OCI-LY7 (cell line): Measurements from ENCODE around the gene DPPA2.

Experiments
- EZH2phosphoT487 ChIP-seq: fragments of 200-600 bp; sonication (generic); IDR thresholded peaks from 2 replicates; pipeline ENCODE4 v1.6.1; 2018; ENCODE audit warnings: low read depth, borderline replicate concordance, mild to moderate bottlenecking, mixed run types, antibody characterized with exemption, low read length, moderate library complexity, mixed read lengths
- TF ChIP-seq, protein P1 (sequence below): fragments of 200-600 bp; sonication (generic); conservative IDR thresholded peaks from 2 replicates; pipeline ENCODE4 v1.5.1; 2014; ENCODE audit warnings: mild to moderate bottlenecking, antibody characterized with exemption, low read length, moderate library complexity, mixed read lengths

DNA sequence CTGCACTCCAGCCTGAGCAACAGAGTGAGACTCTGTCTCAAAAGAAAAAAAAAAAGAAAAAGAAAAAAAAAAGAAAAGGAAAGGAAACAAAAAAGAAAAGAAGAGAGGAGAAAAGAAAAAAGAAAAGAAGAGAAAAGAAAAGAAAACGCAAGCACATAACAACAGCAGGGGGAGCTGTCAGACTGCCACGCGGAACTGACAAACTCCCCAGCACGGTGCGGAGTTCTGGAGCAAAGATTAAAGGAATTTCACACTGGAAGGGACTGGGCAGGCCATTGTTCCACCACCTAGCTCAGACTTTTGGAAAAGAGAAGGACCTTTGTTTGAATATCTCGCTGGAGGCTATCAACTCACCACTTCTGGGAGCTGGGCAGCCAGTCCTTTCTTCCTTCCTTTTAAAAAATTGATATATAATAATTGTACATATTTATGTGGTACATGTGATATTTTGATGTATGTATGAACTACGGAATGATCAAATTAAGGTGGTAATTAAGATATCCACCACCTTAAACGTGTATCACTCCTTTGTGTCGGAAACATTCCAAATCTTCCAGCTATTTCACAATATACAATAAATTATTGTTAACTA is 40.5 kb downstream of the DPPA2 start:
- TF ChIP-seq, protein P1, sequence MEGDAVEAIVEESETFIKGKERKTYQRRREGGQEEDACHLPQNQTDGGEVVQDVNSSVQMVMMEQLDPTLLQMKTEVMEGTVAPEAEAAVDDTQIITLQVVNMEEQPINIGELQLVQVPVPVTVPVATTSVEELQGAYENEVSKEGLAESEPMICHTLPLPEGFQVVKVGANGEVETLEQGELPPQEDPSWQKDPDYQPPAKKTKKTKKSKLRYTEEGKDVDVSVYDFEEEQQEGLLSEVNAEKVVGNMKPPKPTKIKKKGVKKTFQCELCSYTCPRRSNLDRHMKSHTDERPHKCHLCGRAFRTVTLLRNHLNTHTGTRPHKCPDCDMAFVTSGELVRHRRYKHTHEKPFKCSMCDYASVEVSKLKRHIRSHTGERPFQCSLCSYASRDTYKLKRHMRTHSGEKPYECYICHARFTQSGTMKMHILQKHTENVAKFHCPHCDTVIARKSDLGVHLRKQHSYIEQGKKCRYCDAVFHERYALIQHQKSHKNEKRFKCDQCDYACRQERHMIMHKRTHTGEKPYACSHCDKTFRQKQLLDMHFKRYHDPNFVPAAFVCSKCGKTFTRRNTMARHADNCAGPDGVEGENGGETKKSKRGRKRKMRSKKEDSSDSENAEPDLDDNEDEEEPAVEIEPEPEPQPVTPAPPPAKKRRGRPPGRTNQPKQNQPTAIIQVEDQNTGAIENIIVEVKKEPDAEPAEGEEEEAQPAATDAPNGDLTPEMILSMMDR = peak; percentile 51
- TF ChIP-seq EZH2phosphoT487 = no peak
